Activated CD8-positive, alpha-beta T cell treated with anti-CD3 and anti-CD28 coated beads for 36 hours (primary cell): ENCODE results near the gene ADARB1. TPM values are rescaled to one million over a fixed set of nuclear protein-coding genes. Genes with fewer than 3 reads are reported as not detected.

Experiments used
- ATAC-seq: fragments of 200-7000 bp; cut with Tn5 transposase; one replicate; pipeline ENCODE4 v1.10.0; 2021; ENCODE audit warnings: mild to moderate bottlenecking, moderate library complexity
- CTCF ChIA-PET: fragments of 350-600 bp; sonication (Branson Sonifier 250); formaldehyde crosslinking; loops from one replicate; lab custom pipeline; 2021; ENCODE audit warnings: antibody characterized with exemption; lab: Charles Lee
- POLR2A ChIA-PET: fragments of 350-600 bp; sonication (Branson Sonifier 250); formaldehyde crosslinking; loops from one replicate; lab custom pipeline; 2021; ENCODE audit warnings: antibody characterized with exemption; lab: Charles Lee
- DNase-seq: peaks from one replicate; pipeline ENCODE4 v3.0.0-alpha.2; 2020
- H3K27ac Mint-ChIP-seq: one replicate; pipeline ENCODE4 v1.8.0; 2021; ENCODE audit warnings: mild to moderate bottlenecking, mixed read lengths
- H3K27me3 Mint-ChIP-seq: one replicate; pipeline ENCODE4 v1.8.0; 2021; ENCODE audit warnings: mixed read lengths
- H3K36me3 Mint-ChIP-seq: one replicate; pipeline ENCODE4 v1.8.0; 2021; ENCODE audit warnings: low read depth, mixed read lengths
- H3K4me1 Mint-ChIP-seq: one replicate; pipeline ENCODE4 v1.8.0; 2021; ENCODE audit warnings: low read depth, mixed read lengths
- H3K4me3 Mint-ChIP-seq: one replicate; pipeline ENCODE4 v1.8.0; 2021; ENCODE audit warnings: mild to moderate bottlenecking, moderate library complexity, mixed read lengths
- H3K9me3 Mint-ChIP-seq: one replicate; pipeline ENCODE4 v1.8.0; 2021; ENCODE audit warnings: mixed read lengths
- intact Hi-C: fragments of 100-400 bp; cut with micrococcal nuclease; formaldehyde crosslinking; loops from one replicate; pipeline ENCODE4 v1.10.0; 2022
- total RNA-seq, 2 experiments: library from RNA; stranded (reverse); gene quantifications; one replicate each; pipeline ENCODE4 v1.2.3, GENCODE V29; 2021
- TF ChIP-seq, protein P1 (sequence below): fragments of 200-600 bp; IDR thresholded peaks from one replicate; pipeline ENCODE4 v1.8.0; 2022; ENCODE audit warnings: antibody characterized with exemption, mild to moderate bottlenecking

ADARB1 gene
- total RNA-seq, 2 experiments from 2014 or later = 36.2 to 37.1 TPM

DNA sequence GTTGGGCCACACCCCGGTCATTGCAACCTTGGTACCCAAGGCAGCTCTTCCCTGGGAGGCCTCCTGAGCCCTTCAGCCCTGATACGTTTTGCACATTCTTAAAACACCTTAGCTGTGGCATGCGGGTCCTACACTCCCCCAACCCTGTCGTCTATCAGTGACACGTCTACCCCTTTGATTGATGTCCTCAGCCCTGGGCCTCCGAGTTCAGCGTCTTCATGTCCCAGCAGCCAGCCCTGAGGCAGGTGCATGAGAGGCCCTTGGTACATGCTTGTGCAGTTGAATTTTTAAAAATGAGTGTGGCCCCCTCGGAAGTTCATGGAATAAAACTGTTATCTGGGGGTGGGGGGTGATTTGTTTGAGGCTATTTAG, 38.9 kb upstream of the ADARB1 start:
- Mint-ChIP-seq H3K4me3 (no peak overlapping the region), H3K9me3 (peaks cover 13% of the 10 kb centered on the region), H3K27me3 (peaks cover 3% of the 10 kb centered on the region), H3K36me3 (peaks cover 2% of the 10 kb centered on the region), H3K4me1 (no peaks in the 10 kb centered on the region), H3K27ac (no peak overlapping the region)
- no peak for ATAC-seq
- TF ChIP-seq, protein P1, sequence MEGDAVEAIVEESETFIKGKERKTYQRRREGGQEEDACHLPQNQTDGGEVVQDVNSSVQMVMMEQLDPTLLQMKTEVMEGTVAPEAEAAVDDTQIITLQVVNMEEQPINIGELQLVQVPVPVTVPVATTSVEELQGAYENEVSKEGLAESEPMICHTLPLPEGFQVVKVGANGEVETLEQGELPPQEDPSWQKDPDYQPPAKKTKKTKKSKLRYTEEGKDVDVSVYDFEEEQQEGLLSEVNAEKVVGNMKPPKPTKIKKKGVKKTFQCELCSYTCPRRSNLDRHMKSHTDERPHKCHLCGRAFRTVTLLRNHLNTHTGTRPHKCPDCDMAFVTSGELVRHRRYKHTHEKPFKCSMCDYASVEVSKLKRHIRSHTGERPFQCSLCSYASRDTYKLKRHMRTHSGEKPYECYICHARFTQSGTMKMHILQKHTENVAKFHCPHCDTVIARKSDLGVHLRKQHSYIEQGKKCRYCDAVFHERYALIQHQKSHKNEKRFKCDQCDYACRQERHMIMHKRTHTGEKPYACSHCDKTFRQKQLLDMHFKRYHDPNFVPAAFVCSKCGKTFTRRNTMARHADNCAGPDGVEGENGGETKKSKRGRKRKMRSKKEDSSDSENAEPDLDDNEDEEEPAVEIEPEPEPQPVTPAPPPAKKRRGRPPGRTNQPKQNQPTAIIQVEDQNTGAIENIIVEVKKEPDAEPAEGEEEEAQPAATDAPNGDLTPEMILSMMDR = no peak
- CTCF ChIA-PET = no interaction called here
- no peak for DNase-seq
- intact Hi-C loops = no loop called here
- POLR2A ChIA-PET = no interaction called here

DNA sequence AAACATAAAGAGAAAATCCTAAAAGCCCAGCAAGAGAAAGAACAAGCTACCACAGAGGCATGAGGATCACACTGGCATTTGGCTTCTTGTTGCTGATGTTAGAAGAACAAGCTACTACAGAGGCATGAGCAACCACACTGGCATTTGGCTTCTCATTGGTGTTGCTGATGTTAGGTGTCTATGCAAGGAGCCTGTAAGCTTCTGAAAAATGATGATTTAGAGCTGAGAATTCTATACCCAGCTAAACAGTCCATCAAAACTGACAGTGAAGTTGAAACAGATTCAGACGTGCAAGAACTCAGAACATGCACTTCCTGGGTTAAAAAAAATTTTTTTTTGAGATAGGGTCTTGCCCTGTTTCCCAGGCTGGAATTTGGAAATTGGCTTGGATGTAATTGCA, 37.8 kb upstream of the ADARB1 start:
- H3K27ac Mint-ChIP-seq = no peak overlapping the region
- H3K27me3 Mint-ChIP-seq = no peaks in the 10 kb centered on the region
- peaks cover 2% of the 10 kb centered on the region for H3K36me3 Mint-ChIP-seq
- intact Hi-C loops = no loop called here
- ChIA-PET CTCF (interaction anchor here (1.2 to 1.5 kb wide), 2 partner anchors 18 to 101 kb away, joined by 4 to 6 read pairs; no protein-coding TSS in a partner anchor), POLR2A (no interaction called here)
- DNase-seq (no peak), ATAC-seq (no peak)
- H3K4me1 Mint-ChIP-seq = no peaks in the 10 kb centered on the region
- H3K4me3 Mint-ChIP-seq = no peak overlapping the region
- TF ChIP-seq, protein P1 = no peak
- H3K9me3 Mint-ChIP-seq = peaks cover 13% of the 10 kb centered on the region

DNA sequence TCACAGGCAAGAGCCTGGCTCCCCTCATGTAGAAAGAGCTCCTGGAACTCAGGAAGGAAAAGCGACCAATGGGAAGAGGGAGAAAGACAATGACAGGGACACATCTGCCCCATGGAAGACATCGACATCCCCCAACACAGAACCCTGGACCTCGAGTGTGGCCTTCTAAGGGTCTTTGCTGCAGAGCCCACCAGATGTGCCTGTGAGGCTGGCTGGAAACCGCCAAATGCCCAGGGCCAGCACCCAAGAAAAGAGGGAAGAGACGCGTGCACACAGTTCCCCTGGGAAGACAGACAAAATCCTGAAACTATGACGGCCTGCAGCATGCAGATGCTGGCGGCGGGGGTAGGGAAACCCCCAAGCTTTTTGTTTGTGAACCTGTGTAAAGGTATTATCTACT, 36.4 kb upstream of the ADARB1 start:
- Mint-ChIP-seq H3K27me3 (peaks cover 4% of the 10 kb centered on the region), H3K36me3 (peaks cover 2% of the 10 kb centered on the region), H3K4me3 (no peak overlapping the region), H3K4me1 (no peaks in the 10 kb centered on the region), H3K9me3 (peaks cover 13% of the 10 kb centered on the region), H3K27ac (no peak overlapping the region)
- ATAC-seq = no peak
- TF ChIP-seq, protein P1 = no peak
- no peak for DNase-seq
- POLR2A ChIA-PET = no interaction called here
- CTCF ChIA-PET = no interaction called here
- intact Hi-C loops = no loop called here

DNA sequence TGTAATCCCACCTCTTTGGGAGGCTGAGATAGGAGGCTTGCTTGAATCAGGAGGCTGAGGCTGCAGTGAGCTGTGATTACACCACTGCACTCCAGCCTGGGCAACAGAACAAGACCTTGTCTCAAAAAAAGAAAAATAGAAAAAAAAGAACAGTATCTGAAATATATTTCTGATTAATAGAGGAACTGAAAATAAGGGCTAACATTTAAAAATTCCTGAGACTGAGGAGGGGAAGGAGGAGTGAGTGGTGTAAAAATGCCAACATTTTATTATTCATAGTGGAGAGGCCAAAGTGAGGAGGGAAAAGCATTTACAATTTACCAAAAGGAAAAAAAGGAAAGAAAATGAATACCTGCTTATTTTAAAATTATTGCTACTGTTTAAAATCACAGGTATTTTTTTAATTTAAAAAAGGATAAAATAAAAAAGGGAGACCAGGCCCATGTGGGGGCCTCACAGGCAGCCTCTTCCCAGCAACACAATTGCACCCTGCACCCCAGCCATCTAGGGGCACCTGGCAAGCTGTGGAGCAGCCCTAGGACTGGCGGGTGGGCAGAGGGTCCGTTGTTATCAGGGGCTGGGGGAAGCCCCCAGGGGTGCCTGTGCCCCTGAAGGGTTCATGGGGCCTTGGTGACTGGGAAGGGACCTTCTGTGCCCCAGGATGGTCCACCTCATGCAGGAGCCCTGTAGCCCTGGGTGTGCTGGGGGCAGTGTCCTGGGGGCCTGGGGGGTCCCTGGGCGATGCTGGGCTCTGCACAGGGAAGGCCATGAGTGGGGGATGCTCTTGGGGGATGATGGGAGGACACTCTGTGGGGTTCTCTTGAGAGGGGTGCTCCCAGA, 34.8 kb upstream of the ADARB1 start:
- ATAC-seq (no peak), DNase-seq (no peak)
- H3K4me3 Mint-ChIP-seq = no peak overlapping the region
- peaks cover 13% of the 10 kb centered on the region for H3K9me3 Mint-ChIP-seq
- H3K27ac Mint-ChIP-seq = no peak overlapping the region
- H3K27me3 Mint-ChIP-seq = peaks cover 4% of the 10 kb centered on the region
- H3K36me3 Mint-ChIP-seq = peaks cover 2% of the 10 kb centered on the region
- H3K4me1 Mint-ChIP-seq = no peaks in the 10 kb centered on the region
- intact Hi-C loops = no loop called here
- TF ChIP-seq, protein P1 = no peak
- ChIA-PET POLR2A (no interaction called here), CTCF (no interaction called here)

DNA sequence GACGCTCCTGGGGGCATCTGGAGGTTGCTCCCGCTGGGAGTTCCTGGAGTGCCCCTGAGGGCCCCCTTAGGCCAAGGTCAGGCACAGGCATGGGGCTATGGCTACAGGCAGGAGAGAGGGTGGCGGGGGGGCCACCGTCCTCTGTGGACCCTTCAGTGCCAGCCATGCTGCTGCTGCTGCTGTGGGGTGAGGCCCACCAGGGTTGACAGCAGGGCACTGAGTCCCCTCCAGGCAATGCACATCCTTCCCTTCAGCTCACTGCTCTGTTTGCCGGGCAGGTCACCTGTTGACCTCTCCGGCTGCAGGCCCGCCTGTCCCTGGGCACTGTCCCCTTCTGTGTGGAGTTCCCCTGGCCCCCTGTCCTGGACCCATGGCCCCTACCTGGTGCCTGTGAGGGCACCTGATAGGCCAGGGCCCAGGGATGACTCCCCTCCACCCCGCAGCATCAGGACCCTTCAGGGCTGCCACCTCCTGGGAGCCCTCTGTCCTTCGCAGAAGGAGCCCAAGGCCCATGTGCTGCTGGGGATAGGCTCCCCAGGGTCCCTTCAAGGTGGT, 34.1 kb upstream of the ADARB1 start:
- no peak for ATAC-seq
- H3K4me1 Mint-ChIP-seq = no peaks in the 10 kb centered on the region
- ChIA-PET POLR2A (no interaction called here), CTCF (no interaction called here)
- H3K9me3 Mint-ChIP-seq = peaks cover 13% of the 10 kb centered on the region
- TF ChIP-seq, protein P1 = no peak
- no peak for DNase-seq
- no peak overlapping the region for H3K4me3 Mint-ChIP-seq
- H3K27ac Mint-ChIP-seq = no peak overlapping the region
- intact Hi-C loops = no loop called here
- peaks cover 4% of the 10 kb centered on the region for H3K27me3 Mint-ChIP-seq
- peaks cover 2% of the 10 kb centered on the region for H3K36me3 Mint-ChIP-seq
